HG03575 (cell line): Measurements from ENCODE around the gene CCNO.

Experiments used
- ATAC-seq: cut with Tn5 transposase; IDR thresholded peaks from one replicate; pipeline ENCODE4 v1.9.1; 2021; ENCODE audit not compliant: unreplicated experiment, insufficient number of reproducible peaks, low FRiP score; ENCODE audit errors: extremely low read depth

The CCNO gene

DNA sequence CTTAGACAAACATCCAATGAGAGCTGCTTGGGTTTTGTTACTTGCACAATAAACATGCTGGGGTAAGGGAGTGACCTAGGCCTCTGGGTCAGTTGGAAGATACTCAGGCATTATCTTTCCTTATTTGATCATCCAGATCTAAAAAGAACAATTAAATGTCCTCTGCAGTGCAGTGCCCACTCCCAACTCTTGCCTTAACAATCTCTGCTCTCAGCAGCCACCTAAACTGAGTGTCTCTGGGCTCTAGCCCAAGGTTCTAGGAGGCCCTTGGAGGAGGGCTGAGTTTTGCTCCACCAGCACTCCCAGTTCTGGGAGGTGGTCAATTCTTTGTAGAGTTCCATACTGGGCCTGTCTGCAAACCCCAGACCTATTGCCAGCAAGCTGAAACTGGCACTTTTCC lies 8.1 kb downstream of the CCNO start:
- ATAC-seq = no peak

DNA sequence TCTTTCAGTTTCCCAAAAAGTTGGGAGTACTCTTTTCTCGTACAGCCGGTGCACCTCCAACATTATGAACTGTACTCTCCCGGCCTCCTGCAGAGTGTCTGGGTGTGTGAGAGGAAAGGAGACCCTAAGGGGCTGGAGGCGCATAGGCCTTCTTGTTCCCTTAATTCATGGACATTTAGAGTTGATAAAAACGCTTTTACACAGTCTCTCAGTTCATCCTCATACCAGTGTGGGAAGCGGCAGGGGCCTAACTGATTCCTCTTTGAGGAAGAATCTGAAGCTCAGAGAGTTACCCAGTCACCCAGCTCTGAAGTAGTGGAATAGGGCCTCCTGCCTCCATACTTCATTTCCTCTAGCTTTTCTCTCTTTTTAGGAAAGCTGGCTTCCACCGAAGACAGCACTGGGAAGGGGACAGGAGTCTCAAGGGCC lies 9.6 kb downstream of the CCNO start:
- no peak for ATAC-seq

DNA sequence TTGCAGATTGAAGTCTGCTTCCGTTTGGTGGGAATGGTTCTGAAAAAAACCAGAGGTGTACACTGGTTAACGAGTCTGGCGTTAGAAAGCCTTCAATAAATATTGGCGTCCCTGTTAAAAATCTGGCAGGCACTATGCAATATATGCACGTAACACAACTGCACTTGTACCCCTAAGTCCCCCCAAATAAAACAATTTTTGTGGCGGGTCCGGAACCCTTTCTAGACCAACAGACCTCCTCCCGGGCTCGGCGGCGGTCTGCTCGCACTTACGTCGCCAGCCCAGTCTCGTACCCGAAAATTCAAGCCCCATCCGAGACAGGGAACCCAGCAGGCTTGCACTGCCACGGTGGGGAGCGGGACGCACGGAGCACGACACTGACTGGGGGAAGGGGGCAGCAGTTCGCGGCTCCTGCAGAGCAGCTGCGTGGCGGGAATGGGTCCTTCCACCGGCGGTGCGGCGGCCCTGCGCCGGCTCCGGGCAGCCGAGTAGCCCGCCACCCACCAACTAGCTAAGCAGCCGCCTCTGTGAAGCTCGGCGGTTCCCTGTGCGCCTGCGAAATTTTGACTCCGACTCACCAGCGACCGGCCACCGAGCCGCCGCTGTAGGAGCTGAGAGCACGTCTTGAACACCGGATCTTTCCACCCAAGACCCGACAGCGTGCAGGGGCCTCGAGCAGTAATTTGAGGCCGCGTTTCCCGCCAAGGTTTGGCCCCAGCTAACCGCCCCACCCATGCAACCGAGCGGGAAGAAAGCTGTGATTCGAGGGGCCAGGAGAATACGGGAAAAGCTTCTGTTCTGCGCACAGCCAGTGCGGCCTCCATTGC lies 10.2 kb downstream of the CCNO start:
- no peak for ATAC-seq

DNA sequence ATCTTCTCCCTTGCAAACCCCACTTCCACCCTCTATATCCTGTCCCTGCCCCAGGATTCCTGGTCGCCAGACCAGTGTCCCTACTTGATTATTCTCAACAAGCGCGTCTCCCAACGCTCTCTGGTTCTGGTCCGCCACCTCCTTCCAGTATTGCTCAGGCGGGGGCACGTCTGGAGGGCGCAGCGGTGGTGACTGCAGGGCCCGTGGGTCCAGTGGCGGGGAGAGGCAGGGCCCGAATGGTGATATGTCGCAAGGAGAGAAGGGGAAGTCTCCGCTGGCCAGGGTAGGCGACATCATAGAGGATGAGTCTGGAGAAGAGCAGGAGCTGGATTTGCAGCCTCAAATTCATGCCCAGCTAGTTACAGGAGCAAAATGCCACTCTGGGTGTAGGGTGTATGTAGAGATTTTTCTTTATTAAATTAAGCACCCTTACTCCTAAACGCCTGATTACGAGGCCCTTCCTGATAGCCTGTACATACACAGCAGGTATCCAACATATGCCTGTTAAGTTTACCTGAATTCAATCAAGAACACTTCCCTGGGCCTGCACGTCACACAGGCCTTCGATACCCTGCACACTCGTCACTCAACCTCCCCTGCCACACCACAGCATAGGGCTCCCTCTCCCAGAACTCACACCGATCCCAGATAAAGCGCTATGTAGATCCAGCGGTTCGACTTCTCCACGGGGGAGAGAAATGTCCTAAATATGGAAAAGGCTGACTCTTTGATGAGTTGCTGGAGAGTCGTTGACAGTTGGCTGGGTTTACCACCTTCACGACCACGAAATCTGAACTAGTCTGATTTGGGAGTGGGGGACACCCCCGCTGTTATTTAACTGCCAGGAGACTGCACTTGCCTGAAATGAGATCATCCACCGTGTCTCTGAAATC lies 11.1 kb downstream of the CCNO start:
- no peak for ATAC-seq

DNA sequence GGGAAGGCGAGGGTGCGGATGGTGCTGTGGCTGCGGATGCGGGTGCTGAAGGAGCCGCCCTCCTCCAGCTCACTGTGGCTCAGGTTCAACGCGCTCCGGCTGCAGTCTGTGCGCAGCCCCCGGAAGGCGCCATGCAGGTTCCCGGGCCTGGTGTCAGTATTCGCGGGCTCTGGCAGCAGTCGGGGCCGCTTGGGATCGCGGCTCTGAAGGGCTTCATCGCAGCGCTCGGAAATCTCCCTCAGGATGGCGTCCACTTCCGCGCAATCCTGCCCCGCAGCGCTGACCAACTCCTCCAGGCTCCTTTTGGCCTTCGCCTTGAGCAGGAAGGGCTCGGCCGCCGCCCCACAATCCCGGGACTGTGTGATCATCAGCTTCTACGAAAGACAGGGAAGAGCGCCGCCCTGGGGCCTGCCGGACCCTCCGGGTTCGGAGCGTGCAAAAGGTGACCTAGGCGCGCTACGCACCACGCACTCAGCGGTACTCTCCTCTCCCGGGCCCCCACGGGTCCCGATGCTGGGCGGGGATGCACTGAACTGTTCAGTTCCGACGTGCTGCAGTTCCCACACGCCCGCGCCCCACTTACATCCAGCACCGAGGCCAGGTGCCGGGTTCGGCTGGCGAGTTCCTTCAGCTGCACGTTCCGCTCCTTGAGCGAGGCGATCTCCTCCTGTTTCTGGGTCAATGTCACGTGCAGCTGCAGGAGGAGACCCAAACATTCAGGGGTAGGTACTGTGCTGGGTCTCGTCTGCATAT lies 12.8 kb downstream of the CCNO start:
- no peak for ATAC-seq

DNA sequence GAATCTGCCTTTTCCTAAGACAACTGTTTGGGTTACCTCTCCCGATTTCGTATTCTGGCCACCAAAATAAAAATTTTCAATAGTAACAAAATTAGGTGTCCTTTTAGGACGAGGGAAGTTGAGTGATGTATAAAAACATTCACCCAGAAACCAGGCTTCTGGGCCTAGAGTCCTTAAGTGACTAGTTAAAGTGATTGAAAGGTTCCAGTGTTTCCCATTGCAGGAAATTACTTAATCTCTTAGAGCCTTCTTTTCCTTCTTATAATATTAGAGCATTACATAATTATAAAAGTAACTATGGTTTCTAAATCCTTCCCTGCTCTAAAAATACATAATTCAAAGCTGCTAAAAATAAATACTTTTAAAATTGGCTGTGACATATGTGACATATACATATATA lies 13.6 kb downstream of the CCNO start:
- no peak for ATAC-seq

DNA sequence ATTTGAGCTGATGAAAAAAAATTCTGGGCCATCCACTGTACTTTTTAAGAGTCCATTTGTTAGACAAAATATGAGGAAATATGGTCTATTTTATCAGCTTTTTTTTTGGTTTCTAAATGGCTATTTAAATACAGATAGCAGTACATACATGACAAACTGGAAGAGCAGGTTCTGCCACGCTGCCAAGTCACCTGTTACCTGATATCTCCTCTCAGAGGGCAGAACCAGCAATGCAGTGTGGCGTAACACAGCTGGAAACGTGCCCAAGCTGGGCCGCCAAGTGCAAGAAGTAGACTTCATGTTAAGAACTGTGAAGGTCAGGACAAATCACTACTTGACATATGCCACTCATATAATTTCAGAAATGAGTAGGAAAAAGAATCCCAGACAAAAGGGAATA lies 14.4 kb downstream of the CCNO start:
- ATAC-seq = no peak

DNA sequence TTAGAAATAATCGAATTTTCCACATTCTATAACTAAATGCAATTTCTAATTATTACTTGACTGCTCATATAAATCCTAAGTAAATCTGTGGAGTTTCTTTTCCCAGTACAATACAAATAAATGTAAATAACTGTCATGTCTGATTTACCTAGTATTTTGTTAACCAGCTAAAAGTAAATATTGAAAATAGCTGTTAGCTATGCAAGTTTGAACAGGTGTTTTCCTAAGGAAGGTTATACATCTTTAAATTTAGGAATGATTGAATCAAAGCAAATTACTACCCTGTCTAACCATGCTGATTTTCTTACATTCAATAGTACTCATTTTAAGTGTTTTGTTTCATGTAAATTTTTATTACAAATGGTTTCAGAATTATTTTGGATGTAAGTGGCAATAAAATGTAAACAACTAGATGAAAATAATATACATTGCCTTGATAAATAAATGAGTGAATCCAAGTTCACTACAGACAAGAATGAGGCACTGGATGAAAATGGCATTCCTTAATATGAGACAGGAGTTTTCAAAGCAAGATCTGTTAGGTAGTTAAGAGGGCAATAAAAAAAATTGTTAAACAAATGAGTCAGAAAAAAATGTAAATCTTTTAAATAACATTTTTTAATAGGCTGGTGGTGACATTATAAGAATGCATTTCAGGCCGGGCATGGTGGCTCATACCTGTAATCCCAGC lies 22.1 kb downstream of the CCNO start:
- ATAC-seq = no peak

DNA sequence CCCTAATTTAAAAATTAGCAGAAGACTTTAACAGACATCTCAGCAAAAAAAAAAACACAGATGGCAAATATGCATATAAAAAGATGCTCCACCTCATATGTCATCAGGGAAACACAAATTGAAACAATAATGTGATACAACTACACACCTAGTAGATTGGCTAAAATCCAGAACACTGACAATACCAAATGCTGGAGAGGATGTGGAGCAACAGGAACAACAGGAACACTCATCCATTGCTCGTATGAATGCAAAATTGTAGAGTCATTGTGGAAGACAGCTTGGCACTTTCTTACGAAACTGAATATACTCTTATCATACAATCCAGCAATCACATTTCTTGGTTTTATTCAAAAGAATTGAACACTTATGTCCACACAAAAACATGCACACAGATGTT lies 28.4 kb downstream of the CCNO start:
- no peak for ATAC-seq

DNA sequence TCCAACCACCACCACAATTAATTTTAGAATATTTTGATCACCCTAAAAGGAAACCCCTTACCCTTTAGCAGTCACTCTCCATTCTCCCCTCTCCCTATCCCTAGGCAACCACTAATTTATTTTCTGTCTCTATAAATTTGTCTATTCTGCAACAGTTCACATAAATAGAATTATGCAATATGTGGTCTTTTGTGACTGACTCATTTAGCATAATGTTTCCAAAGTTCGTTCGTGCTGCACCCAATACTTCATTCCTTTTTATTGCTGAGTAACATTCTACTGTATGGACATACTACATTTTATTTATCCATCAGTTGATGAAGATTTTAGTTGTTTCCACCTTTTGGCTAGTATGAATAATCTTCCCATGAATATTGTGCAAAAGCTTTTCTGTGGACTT lies 42.2 kb downstream of the CCNO start:
- no peak for ATAC-seq

DNA sequence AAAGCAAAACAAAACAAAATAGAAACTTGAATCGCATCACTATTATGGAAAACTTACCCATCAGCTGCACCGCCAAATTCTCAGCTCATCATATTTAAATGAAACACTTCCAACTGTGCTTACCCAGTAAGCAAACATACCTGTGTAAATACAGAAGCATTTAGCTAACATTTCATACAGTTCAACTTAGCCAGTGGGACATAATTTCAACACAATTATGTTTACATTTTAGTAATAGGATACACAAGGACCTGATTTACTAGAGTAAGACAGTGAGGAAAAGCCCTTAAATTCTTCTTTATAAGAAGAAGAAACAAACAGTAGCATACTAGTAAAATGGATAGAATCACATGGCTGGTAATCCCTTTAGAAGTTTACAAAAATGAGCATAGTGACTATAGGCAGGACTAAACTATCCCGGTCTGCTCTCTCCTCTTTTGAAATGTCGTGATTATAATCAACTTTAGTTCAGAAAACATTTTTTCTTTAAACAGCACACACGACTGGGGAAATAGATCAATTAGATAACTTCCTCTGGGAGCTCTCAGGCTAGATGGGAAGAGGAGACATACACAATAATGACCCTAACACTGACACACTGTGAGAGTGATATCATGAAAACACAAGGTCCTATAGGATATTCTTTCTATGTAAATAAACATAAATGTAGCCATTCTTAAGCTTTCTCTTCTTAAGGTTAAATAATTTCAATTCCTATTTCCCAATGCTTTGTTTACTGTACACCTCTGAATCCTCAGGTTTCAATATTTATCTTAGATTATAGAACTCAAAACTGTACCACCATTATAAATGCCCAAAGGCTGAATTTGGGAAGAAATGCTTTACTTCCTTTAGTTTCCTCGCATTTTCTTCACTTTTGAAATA lies 44.5 kb downstream of the CCNO start:
- no peak for ATAC-seq

DNA sequence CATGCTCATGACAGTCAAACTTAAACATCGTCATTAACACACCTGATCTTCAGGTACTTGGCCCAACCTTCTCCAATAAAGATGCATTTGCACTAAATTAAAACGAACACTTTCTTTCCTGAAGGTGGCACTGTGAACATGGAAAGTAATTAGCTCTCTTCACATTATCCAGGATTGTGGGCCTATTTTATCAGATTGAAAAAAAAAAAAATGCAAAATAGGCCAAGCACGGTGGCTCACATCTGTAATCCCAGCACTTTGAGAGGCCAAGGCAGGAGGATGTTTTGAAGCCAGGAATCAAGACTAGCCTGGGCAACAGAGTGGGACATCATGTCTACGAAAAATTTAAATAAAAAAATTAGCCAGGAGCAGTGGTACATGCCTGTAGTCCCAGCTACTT lies 46.0 kb downstream of the CCNO start:
- ATAC-seq = no peak
